Measurements from ENCODE around the gene P2RX6. TPM values are rescaled to one million over a fixed set of nuclear protein-coding genes. Genes with fewer than 3 reads are reported as not detected.

P2RX6 gene
- total and polyA plus RNA-seq, 9 of the 15 experiments (the other 6 are each of a cell fraction or from before 2014, with no cell fraction given), result 0.01 to 3.9 (median 1.5) TPM; not detected in 1

DNA sequence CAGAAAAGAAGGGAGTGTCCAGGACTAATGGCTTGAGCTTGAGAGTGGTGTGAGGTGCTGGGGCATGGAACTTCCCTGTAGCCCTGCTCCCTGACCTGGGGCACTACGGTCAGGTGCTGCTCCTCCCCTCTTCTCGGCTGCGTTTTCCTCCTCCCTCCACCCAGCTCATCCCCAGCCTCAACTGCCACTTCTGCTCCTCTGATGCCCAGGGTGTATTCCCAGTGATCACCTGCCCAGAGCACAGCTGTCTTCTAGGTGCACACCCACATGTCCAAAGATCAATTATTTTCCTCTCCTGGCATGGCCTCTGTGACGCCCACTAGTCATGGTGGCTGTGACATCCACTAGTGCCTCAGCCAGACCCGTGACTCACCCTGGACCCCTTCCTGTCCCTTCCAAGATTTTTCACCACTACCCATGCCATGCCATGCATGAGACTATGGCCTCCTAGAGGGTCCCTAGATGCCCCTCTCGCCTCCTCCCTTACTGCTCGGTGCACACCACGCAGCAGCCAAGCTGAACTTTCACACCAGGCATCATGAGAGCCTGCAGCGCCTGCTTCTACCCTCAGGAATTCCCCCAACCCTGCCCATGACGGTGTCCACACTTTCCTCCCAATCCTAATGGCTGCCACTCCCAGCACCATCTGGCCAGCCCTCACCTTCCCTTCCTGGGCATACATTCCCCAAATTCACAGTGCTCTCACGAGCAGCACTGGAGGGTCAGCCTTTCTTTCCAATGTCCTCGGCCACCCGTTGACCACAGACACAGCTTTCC is 1.9 kb downstream of the P2RX6 start (continued):
- no peak for TF ChIP-seq SMARCE1 (IDR thresholded peaks at IDR 0.05)
- TF ChIP-seq HOXB6 (CRISPR knock-in tag; IDR thresholded peaks at IDR 0.05; ENCODE audit: borderline replicate concordance), result no peak
- TF ChIP-seq NR4A1 (CRISPR knock-in tag; IDR thresholded peaks at IDR 0.05), result 0 out of 2 replicates have a peak, but pooled peaks have one; percentile 52
- no peak for TF ChIP-seq NR4A1 (tag; IDR thresholded peaks at IDR 0.05)
- TF ChIP-seq POLR3A (IDR thresholded peaks at IDR 0.05; ENCODE audit: borderline replicate concordance, extremely low read depth, insufficient read depth, insufficient read length), result no peak
- TF ChIP-seq TAF15 (IDR thresholded peaks at IDR 0.05; ENCODE audit: low read depth, low read length), result no peak
- TF ChIP-seq ID3 (CRISPR knock-in tag; IDR thresholded peaks at IDR 0.05), result no peak
- TF ChIP-seq ID3 (tag; IDR thresholded peaks at IDR 0.05), result peak; percentile 28; the same call in 1 of the 2 replicates
- TF ChIP-seq ZNF274 (IDR thresholded peaks at IDR 0.05; ENCODE audit: borderline replicate concordance, low read depth, low read length), result no peak
- TF ChIP-seq THRB (CRISPR knock-in tag; conservative IDR thresholded peaks at IDR 0.05), result peak; percentile 65; the same call in 1 of the 2 replicates
- TF ChIP-seq ZNF436 (CRISPR knock-in tag; IDR thresholded peaks at IDR 0.05), result 0 out of 2 replicates have a peak, but pooled peaks have one; percentile 54
- no peak for TF ChIP-seq NFE2 (IDR thresholded peaks at IDR 0.05; ENCODE audit: low read depth)
- TF ChIP-seq ZNF41 (CRISPR knock-in tag; conservative IDR thresholded peaks at IDR 0.05), result no peak
- peak; percentile 49; the same call in 1 of the 2 replicates for TF ChIP-seq HMGXB4 (CRISPR knock-in tag; IDR thresholded peaks at IDR 0.05)
- peak; percentile 56 for TF ChIP-seq WHSC1 (IDR thresholded peaks at IDR 0.05; ENCODE audit: low read length)
- TF ChIP-seq ZMIZ1 (IDR thresholded peaks at IDR 0.05; ENCODE audit: low read depth in 2 of 2, low read length in 2 of 2), result 0 out of 4 replicates have a peak, but pooled peaks of 1 of the 2 experiments have one; percentile 8
- TF ChIP-seq HCFC1 (IDR thresholded peaks at IDR 0.05; ENCODE audit: low read depth, low read length), result 0 out of 2 replicates have a peak, but pooled peaks have one; percentile 10
- TF ChIP-seq ZNF586 (CRISPR knock-in tag; conservative IDR thresholded peaks at IDR 0.05), result no peak
- TF ChIP-seq, protein P1, sequence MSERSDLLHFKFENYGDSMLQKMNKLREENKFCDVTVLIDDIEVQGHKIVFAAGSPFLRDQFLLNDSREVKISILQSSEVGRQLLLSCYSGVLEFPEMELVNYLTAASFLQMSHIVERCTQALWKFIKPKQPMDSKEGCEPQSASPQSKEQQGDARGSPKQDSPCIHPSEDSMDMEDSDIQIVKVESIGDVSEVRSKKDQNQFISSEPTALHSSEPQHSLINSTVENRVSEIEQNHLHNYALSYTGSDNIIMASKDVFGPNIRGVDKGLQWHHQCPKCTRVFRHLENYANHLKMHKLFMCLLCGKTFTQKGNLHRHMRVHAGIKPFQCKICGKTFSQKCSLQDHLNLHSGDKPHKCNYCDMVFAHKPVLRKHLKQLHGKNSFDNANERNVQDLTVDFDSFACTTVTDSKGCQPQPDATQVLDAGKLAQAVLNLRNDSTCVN (CRISPR knock-in tag; IDR thresholded peaks at IDR 0.05), result 0 out of 2 replicates have a peak, but pooled peaks have one; percentile 71

All from K562 (cell line).